Subcutaneous abdominal adipose tissue (tissue), 5 donors: ENCODE data around the gene RTN4.

Experiments
- H3K27ac ChIP-seq: one replicate; pipeline ENCODE4 v1.7.0; 2013; ENCODE audit warnings: low read depth, mild to moderate bottlenecking, inconsistent platforms, low read length, moderate library complexity
- H3K27me3 ChIP-seq, 5 donors: one replicate each; pipeline ENCODE4 v1.7.0; 2013; ENCODE audit warnings: low read length in 5 of 5, inconsistent platforms in 1 of 5; ENCODE audit not compliant: control insufficient read depth in 5 of 5, insufficient read depth in 4 of 5
- H3K36me3 ChIP-seq, 5 donors: one replicate each; pipeline ENCODE4 v1.7.0; 2013; ENCODE audit warnings: low read length in 5 of 5; ENCODE audit not compliant: control insufficient read depth in 5 of 5, insufficient read depth in 5 of 5
- H3K4me1 ChIP-seq, 5 donors: one replicate each; pipeline ENCODE4 v1.7.0; 2013; ENCODE audit warnings: low read length in 5 of 5, mild to moderate bottlenecking in 3 of 5, moderate library complexity in 1 of 5; ENCODE audit not compliant: control insufficient read depth in 5 of 5, insufficient read depth in 5 of 5
- H3K4me3 ChIP-seq, 5 donors: one replicate each; pipeline ENCODE4 v1.7.0; 2013; ENCODE audit warnings: low read length in 5 of 5, low read depth in 1 of 5
- H3K9ac ChIP-seq, 5 donors: one replicate each; pipeline ENCODE4 v1.7.0; 2013; ENCODE audit warnings: low read length in 5 of 5, mild to moderate bottlenecking in 4 of 5, moderate library complexity in 3 of 5
- H3K9me3 ChIP-seq, 5 donors: one replicate each; pipeline ENCODE4 v1.7.0; 2013; ENCODE audit warnings: low read length in 5 of 5; ENCODE audit not compliant: control insufficient read depth in 5 of 5
- donor health status: healthy.
- donor health status: healthy.
- donor health status: healthy.
- donor health status: healthy.
- donor health status: healthy.

The RTN4 gene

GRCh38 chr2:55038428-55038827, 11.8 kb downstream of the RTN4 start:
- no peak overlapping the region for H3K9ac ChIP-seq
- H3K27ac ChIP-seq, result no peak overlapping the region
- no peak overlapping the region for H3K4me3 ChIP-seq
- peaks cover 0 to 3% (median 0%) of the 10 kb centered on the region in 5 donors for H3K36me3 ChIP-seq
- H3K4me1 ChIP-seq, result peaks cover 0 to 45% (median 19%) of the 10 kb centered on the region in 5 donors
- peaks cover 0 to 2% (median 0%) of the 10 kb centered on the region in 5 donors for H3K9me3 ChIP-seq
- H3K27me3 ChIP-seq, result no peaks in the 10 kb centered on the region

GRCh38 chr2:55035716-55036115, 14.5 kb downstream of the RTN4 start:
- Histone ChIP-seq H3K27ac (no peak overlapping the region), H3K36me3 (peaks cover 0 to 3% (median 0%) of the 10 kb centered on the region in 5 donors), H3K9me3 (peaks cover 0 to 2% (median 0%) of the 10 kb centered on the region in 5 donors), H3K9ac (no peak overlapping the region), H3K4me1 (peaks cover 0 to 47% (median 26%) of the 10 kb centered on the region in 5 donors), H3K4me3 (no peak overlapping the region), H3K27me3 (no peaks in the 10 kb centered on the region)

- Histone ChIP-seq H3K9me3 (peaks cover 0 to 2% (median 0%) of the 10 kb centered on the region in 5 donors), H3K4me1 (peaks cover 0 to 51% (median 35%) of the 10 kb centered on the region in 5 donors), H3K9ac (no peak overlapping the region), H3K36me3 (peaks cover 0 to 3% (median 0%) of the 10 kb centered on the region in 5 donors), H3K27me3 (no peaks in the 10 kb centered on the region), H3K4me3 (no peak overlapping the region), H3K27ac (peak overlapping the region; percentile 11)
Measured at GRCh38 chr2:55033921-55034320, 16.3 kb downstream of the RTN4 start.

GRCh38 chr2:55033076-55033742, 17.0 kb downstream of the RTN4 start:
- no peaks in the 10 kb centered on the region for H3K27me3 ChIP-seq
- H3K9me3 ChIP-seq, result no peaks in the 10 kb centered on the region
- H3K4me1 ChIP-seq, result peaks cover 0 to 57% (median 36%) of the 10 kb centered on the region in 5 donors
- H3K27ac ChIP-seq, result peak overlapping the region; percentile 43
- H3K36me3 ChIP-seq, result no peaks in the 10 kb centered on the region
- H3K9ac ChIP-seq, result peak overlapping the region in 1 of 5 donors; percentile 0
- no peak overlapping the region for H3K4me3 ChIP-seq

- Histone ChIP-seq H3K36me3 (peaks cover 0 to 5% (median 0%) of the 10 kb centered on the region in 5 donors), H3K9ac (no peak overlapping the region)
Measured at GRCh38 chr2:55031505-55031904, 18.7 kb downstream of the RTN4 start.

GRCh38 chr2:55030766-55031165, 19.5 kb downstream of the RTN4 start:
- no peak overlapping the region for H3K9ac ChIP-seq
- H3K27ac ChIP-seq, result peak overlapping the region; percentile 28
- no peaks in the 10 kb centered on the region for H3K9me3 ChIP-seq
- peaks cover 3 to 74% (median 59%) of the 10 kb centered on the region in 5 donors for H3K4me1 ChIP-seq
- no peaks in the 10 kb centered on the region for H3K27me3 ChIP-seq
- H3K36me3 ChIP-seq, result peaks cover 0 to 5% (median 0%) of the 10 kb centered on the region in 5 donors
- H3K4me3 ChIP-seq, result no peak overlapping the region

More at GRCh38 chr2:55031505-55031904, 18.7 kb downstream of the RTN4 start:
- Histone ChIP-seq H3K4me3 (no peak overlapping the region), H3K27me3 (no peaks in the 10 kb centered on the region), H3K4me1 (peaks cover 0 to 67% (median 52%) of the 10 kb centered on the region in 5 donors), H3K27ac (peak overlapping the region; percentile 28), H3K9me3 (no peaks in the 10 kb centered on the region)

- no peaks in the 10 kb centered on the region for H3K27me3 ChIP-seq
- peaks cover 3 to 89% (median 72%) of the 10 kb centered on the region in 5 donors for H3K4me1 ChIP-seq
- H3K27ac ChIP-seq, result peak overlapping the region; percentile 28
- H3K36me3 ChIP-seq, result peaks cover 0 to 5% (median 0%) of the 10 kb centered on the region in 5 donors
- H3K4me3 ChIP-seq, result no peak overlapping the region
- H3K9me3 ChIP-seq, result no peaks in the 10 kb centered on the region
- H3K9ac ChIP-seq, result no peak overlapping the region
Measured at GRCh38 chr2:55029098-55029497, 21.2 kb downstream of the RTN4 start.

- Histone ChIP-seq H3K9me3 (no peaks in the 10 kb centered on the region), H3K4me3 (no peak overlapping the region), H3K27me3 (no peaks in the 10 kb centered on the region), H3K9ac (no peak overlapping the region), H3K4me1 (peaks cover 3 to 89% (median 74%) of the 10 kb centered on the region in 5 donors), H3K27ac (peak overlapping the region; percentile 60), H3K36me3 (peaks cover 0 to 5% (median 0%) of the 10 kb centered on the region in 5 donors)
Measured at GRCh38 chr2:55027226-55027625, 23.0 kb downstream of the RTN4 start.

GRCh38 chr2:55026202-55026601, 24.0 kb downstream of the RTN4 start:
- H3K27ac ChIP-seq, result peak overlapping the region; percentile 60
- H3K4me3 ChIP-seq, result no peak overlapping the region
- peaks cover 3 to 84% (median 67%) of the 10 kb centered on the region in 5 donors for H3K4me1 ChIP-seq
- H3K27me3 ChIP-seq, result no peaks in the 10 kb centered on the region
- H3K9ac ChIP-seq, result peak overlapping the region in 2 of 5 donors; percentile 15 to 47
- H3K9me3 ChIP-seq, result no peaks in the 10 kb centered on the region
- peaks cover 0 to 5% (median 0%) of the 10 kb centered on the region in 5 donors for H3K36me3 ChIP-seq

GRCh38 chr2:55025627-55026026, 24.6 kb downstream of the RTN4 start:
- Histone ChIP-seq H3K9ac (no peak overlapping the region), H3K4me1 (peaks cover 3 to 80% (median 63%) of the 10 kb centered on the region in 5 donors), H3K27me3 (no peaks in the 10 kb centered on the region), H3K9me3 (no peaks in the 10 kb centered on the region), H3K36me3 (peaks cover 0 to 5% (median 0%) of the 10 kb centered on the region in 5 donors), H3K4me3 (no peak overlapping the region), H3K27ac (peak overlapping the region; percentile 60)
